Adrenal gland (tissue), 12 donors: ENCODE results near the gene DENND4A. TPM values are rescaled to one million over a fixed set of nuclear protein-coding genes. Genes with fewer than 3 reads are reported as not detected.

Source experiments
- DNase-seq, 7 donors: peaks; one replicate each; pipeline ENCODE4 v3.0.0-alpha.2; 2019 to 2020
- H3K27ac ChIP-seq, 5 donors: fragments of 200-600 bp; sonication (generic) in 4 of 5; 1 replicate in 3 of 5; 2 replicates in 2 of 5; pipeline versions ENCODE4 v1.5.1 to v1.8.0; 2016 to 2020; ENCODE audit warnings: mild to moderate bottlenecking in 1 of 5
- H3K27me3 ChIP-seq: fragments of 200-600 bp; 2 replicates; pipeline ENCODE4 v1.8.0; 2021
- H3K36me3 ChIP-seq, 2 donors: fragments of 200-600 bp; replicated peaks in 1 of 2; 1 replicate in 1 of 2; 2 replicates in 1 of 2; pipeline versions ENCODE4 v1.5.1 to v1.8.0; 2018 to 2022
- H3K4me1 ChIP-seq, 2 donors: fragments of 200-600 bp; replicated peaks in 1 of 2; 1 replicate in 1 of 2; 2 replicates in 1 of 2; pipeline versions ENCODE4 v1.5.1 to v1.8.0; 2018 to 2021
- H3K4me3 ChIP-seq, 4 donors: fragments of 200-600 bp; sonication (generic) in 3 of 4; one replicate each; pipeline ENCODE4 v1.5.1; 2016 to 2018
- H3K9me3 ChIP-seq, 3 donors: fragments of 200-600 bp; sonication (generic) in 1 of 3; replicated peaks in 1 of 3; 1 replicate in 2 of 3; 2 replicates in 1 of 3; pipeline versions ENCODE4 v1.5.1 to v1.8.0; 2016 to 2021
- CTCF ChIP-seq, 6 experiments: fragments of 450-650 bp in 4 of 6; fragments of 200-600 bp in 2 of 6; sonication (generic) in 1 of 6; IDR thresholded peaks; 1 replicate in 5 of 6; 2 replicates in 1 of 6; pipeline versions ENCODE4 v1.5.1 to v1.8.0; 2016 to 2021; ENCODE audit warnings: antibody characterized with exemption in 6 of 6, mild to moderate bottlenecking in 2 of 6, moderate library complexity in 1 of 6
- POLR2A ChIP-seq, 2 donors: fragments of 450-650 bp; IDR thresholded peaks; one replicate each; pipeline ENCODE4 v1.6.1; 2017; ENCODE audit warnings: antibody characterized with exemption in 2 of 2, mild to moderate bottlenecking in 2 of 2, moderate library complexity in 1 of 2
- WGBS, 4 donors: extraction: QIAGEN DNeasy Blood & Tissue Kit in 2 of 4; methylation state at CpG; one replicate each; pipeline versions ENCODE4 v1.1.5 to v1.1.7; 2013 to 2017; 5-methylcytosine and 5-hydroxymethylcytosine counted together
- intact Hi-C, 2 donors: fragments of 100-400 bp; cut with DNase I; formaldehyde crosslinking; loops; one replicate each; pipeline versions ENCODE4 v1.14.1 to v1.15.0; 2022 to 2023
- polyA plus RNA-seq, 3 donors: library from polyadenylated mRNA; stranded (reverse); fragments of 200-250 nt in 2 of 3; fragments of 350-450 nt in 1 of 3; fragmentation: Illumina TruSeq in 1 of 3; extraction: RNeasy Lipid Tissue Mini Kit (QIAGEN cat#74804) in 1 of 3; gene quantifications; one replicate each; pipeline ENCODE4 v1.2.3, GENCODE V29; 2013 to 2014
- total RNA-seq, 9 donors: library from RNA; depleted of rRNA in 4 of 9; stranded (reverse); fragments of >200 nt in 4 of 9; fragments of 120-200 nt in 1 of 9; fragmentation: NEBNext Ultra II Directional in 1 of 9; extraction: Animal tissue kit (Norgen Biotek cat#: 25700) in 1 of 9; gene quantifications; one replicate each; pipeline versions ENCODE4 v1.1.0 to v1.2.4, GENCODE V29; 2013 to 2023
- donor health status: healthy with polysubstance abuse.
- donor health status: Bipolar disorder and iron deficiency.
- donor health status: DM: yes; HTN: yes; CAD: no.
- donor health status: DM: no; HTN: no; CAD: no.
- donor health status: DM: no; HTN: no; CAD: no.
- donor health status: DM: yes; HTN: yes; CAD: no.

DENND4A gene
- total and polyA plus RNA-seq, 12 donors = 12.9 to 51.8 (median 35.0) TPM

- peaks cover 0 to 35% of the 10 kb centered on the region in 2 donors for H3K4me1 ChIP-seq
- H3K9me3 ChIP-seq = no peaks in the 10 kb centered on the region
- H3K36me3 ChIP-seq = no peaks in the 10 kb centered on the region
- H3K27ac ChIP-seq = no peak overlapping the region
- intact Hi-C loops = no loop called here
- no peak overlapping the region for H3K4me3 ChIP-seq
- TF ChIP-seq POLR2A (IDR thresholded peaks at IDR 0.05) (no peak), CTCF (IDR thresholded peaks at IDR 0.05) (no peak)
- no peak for DNase-seq
- no peaks in the 10 kb centered on the region for H3K27me3 ChIP-seq
- WGBS, 4 donors = 82 to 96% (median 86%) methylated on average over 3 of the region's 3 CpGs
Measured at GRCh38 chr15:65769482-65769881, 22.6 kb downstream of the DENND4A start.

- WGBS, 4 donors = 91 to 96% (median 94%) methylated on average over 8 of the region's 8 CpGs
- TF ChIP-seq POLR2A (IDR thresholded peaks at IDR 0.05) (no peak), CTCF (IDR thresholded peaks at IDR 0.05) (no peak)
- Histone ChIP-seq H3K4me1 (peaks cover 0 to 34% of the 10 kb centered on the region in 2 donors), H3K27me3 (no peaks in the 10 kb centered on the region), H3K9me3 (no peaks in the 10 kb centered on the region), H3K36me3 (no peaks in the 10 kb centered on the region), H3K27ac (no peak overlapping the region), H3K4me3 (no peak overlapping the region)
- intact Hi-C loops = no loop called here
- no peak for DNase-seq
Measured at GRCh38 chr15:65767895-65768294, 24.2 kb downstream of the DENND4A start.

DNA sequence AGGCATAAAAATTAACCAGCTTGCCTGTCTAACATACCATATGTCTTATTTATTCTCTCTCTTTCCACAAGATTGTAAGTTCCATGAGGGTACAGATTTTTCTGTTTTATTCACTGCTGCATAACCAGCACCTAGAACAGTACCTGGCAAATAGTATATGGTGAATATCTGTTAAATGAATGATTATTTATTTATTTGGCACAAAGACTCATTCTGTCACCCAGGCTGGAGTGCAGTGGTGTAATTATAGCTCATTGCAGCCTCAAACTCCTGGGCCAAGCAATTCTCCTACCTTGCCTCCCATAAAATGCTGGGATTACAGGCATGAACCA, 24.9 kb downstream of the DENND4A start:
- no peak for TF ChIP-seq CTCF (IDR thresholded peaks at IDR 0.05)
- TF ChIP-seq POLR2A (IDR thresholded peaks at IDR 0.05) = no peak
- Histone ChIP-seq H3K4me3 (no peak overlapping the region), H3K4me1 (peaks cover 0 to 35% of the 10 kb centered on the region in 2 donors), H3K36me3 (no peaks in the 10 kb centered on the region), H3K9me3 (no peaks in the 10 kb centered on the region), H3K27me3 (no peaks in the 10 kb centered on the region), H3K27ac (no peak overlapping the region)
- no peak for DNase-seq
- intact Hi-C loops = no loop called here

- H3K9me3 ChIP-seq = no peaks in the 10 kb centered on the region
- intact Hi-C loops = no loop called here
- H3K27me3 ChIP-seq = no peaks in the 10 kb centered on the region
- H3K4me3 ChIP-seq = no peak overlapping the region
- H3K27ac ChIP-seq = no peak overlapping the region
- no peak for DNase-seq
- H3K36me3 ChIP-seq = no peaks in the 10 kb centered on the region
- H3K4me1 ChIP-seq = peaks cover 0 to 35% of the 10 kb centered on the region in 2 donors
- TF ChIP-seq POLR2A (IDR thresholded peaks at IDR 0.05) (no peak), CTCF (IDR thresholded peaks at IDR 0.05) (no peak)
- WGBS, 4 donors = 72 to 79% (median 75%) methylated on average over 3 of the region's 3 CpGs
Measured at GRCh38 chr15:65766422-65767263, 25.4 kb downstream of the DENND4A start.
